ENCODE measurements around the gene LOXL3. TPM values are rescaled to one million over a fixed set of nuclear protein-coding genes. Genes with fewer than 3 reads are reported as not detected.

Gene LOXL3, protein sequence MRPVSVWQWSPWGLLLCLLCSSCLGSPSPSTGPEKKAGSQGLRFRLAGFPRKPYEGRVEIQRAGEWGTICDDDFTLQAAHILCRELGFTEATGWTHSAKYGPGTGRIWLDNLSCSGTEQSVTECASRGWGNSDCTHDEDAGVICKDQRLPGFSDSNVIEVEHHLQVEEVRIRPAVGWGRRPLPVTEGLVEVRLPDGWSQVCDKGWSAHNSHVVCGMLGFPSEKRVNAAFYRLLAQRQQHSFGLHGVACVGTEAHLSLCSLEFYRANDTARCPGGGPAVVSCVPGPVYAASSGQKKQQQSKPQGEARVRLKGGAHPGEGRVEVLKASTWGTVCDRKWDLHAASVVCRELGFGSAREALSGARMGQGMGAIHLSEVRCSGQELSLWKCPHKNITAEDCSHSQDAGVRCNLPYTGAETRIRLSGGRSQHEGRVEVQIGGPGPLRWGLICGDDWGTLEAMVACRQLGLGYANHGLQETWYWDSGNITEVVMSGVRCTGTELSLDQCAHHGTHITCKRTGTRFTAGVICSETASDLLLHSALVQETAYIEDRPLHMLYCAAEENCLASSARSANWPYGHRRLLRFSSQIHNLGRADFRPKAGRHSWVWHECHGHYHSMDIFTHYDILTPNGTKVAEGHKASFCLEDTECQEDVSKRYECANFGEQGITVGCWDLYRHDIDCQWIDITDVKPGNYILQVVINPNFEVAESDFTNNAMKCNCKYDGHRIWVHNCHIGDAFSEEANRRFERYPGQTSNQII
- 9.9 and 11.7 TPM in 2 replicates for total RNA-seq (2014; rRNA removed)
- 9.5 TPM for polyA plus RNA-seq (2012)

GRCh38 chr2:74553892-74554819, at the start of gene LOXL3, which contains the start of gene DOK1:
LOXL3 (minus strand) TSS chr2:74553942; CDS start chr2:74552634, 1,308 bp downstream.
DOK1 (plus strand) TSS chr2:74554720; CDS start chr2:74554755, 35 bp downstream.
- peak; percentile 80 for DNase-seq (ENCODE audit: low read depth)

GRCh38 chr2:74602586-74603281, 49.0 kb upstream of the LOXL3 start:
- DNase-seq (ENCODE audit: low read depth) = peak; percentile 51

DNA sequence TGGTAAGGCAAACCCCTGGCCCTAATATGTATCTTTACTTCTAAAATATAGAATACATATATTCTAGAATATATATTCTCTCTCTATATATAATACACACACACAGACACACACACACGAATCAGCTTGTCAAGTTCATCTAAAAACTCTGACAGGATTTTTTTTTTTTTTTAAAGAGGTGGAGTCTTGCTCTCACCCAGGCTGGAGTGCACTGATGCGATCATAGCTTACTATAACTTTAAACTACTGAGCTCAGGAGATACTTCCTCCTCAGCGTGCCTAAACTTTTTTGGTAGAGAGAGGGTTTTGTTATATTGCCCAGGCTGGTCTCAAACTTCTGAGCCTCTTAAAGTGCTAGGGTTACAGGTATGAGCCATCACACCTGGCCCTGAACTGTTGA, 45.9 kb upstream of the LOXL3 start:
- no peak for DNase-seq (ENCODE audit: low read depth)

- DNase-seq (ENCODE audit: low read depth) = no peak
These were observed 43.7 kb upstream of the LOXL3 start for GRCh38 chr2:74597410-74597809.

DNA sequence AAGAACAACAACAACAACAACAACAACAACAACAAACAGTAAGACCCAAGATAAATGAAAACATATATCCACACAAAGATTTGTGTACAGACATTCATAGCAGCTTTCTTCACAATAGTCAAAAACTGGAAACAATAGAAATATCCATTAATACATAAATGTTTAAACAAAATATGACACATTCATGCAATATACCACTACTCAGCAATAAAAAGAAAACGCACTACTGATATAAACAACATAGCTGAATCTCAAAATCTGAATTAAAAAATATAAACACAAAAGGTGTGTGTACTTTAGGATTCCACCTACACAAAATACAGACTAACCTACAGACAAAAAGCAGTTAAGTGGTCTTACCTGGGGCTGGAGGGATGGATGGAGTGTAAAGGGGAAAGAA, 42.8 kb upstream of the LOXL3 start:
- no peak for DNase-seq (ENCODE audit: low read depth)

DNA sequence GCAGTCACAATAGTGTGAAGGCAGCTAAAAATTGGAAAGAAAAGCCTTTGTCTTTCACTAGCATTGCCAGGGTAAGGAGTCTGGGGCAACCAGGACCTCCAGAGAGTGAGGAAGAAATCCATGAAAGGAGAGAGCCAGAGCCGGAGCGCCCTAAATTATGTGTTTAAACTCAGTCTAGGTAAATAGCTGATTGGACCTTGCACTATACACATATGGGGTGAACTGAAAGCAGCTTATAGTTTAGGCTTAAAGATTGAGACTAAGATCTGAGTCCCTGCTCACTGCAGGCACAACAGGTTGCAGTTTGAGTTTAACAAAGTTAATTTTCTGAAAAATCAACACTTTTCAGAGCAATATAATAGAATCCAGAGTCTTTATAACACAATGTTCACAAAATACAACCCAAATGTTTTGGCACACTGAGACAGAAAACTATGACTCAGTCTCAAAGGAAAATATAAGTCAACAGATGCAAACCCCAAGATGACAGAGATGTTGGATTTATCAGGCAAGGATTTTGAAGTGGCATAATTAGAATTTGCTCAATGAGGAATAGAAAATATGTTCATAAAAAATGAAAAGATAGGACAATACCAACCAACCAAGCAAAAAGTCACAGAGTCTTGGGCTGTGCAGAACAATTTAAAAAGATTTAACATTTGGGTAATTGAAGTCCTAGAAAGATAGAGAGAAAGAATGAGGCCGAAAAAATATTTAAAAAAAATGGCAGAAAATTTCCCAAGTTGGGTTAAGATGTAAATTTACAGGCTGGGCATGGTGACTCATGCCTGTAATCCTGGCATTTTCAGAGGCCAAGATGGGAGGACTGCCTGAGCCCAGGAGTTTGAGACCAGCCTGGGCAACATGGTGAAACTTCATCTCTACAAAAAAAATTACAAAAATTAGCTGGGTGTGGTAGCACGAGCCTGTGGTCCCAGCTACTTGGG, 40.4 kb upstream of the LOXL3 start:
- DNase-seq (ENCODE audit: low read depth) = peak; percentile 58

DNA sequence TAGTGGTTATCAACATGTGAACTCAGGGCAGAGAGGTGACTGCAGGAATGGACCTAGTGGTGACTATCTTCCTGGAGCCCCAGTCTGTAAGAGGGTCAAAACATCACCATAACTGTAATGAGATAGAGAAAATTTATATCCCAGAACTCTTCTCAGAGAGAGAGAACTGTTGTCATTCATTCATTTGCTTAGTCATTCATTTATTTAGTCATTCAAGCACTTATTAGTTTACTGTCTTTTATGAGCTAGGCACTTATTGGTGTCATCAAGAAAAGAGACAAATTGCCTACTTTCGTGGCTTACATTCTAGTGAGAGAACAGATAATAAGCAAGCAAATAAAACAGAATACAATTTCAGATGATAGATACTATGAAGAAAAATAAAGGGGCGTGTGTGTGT, 34.9 kb upstream of the LOXL3 start:
- no peak for DNase-seq (ENCODE audit: low read depth)

GRCh38 chr2:74587664-74588277, 34.0 kb upstream of the LOXL3 start:
- DNase-seq (ENCODE audit: low read depth) = peak; percentile 68

- no peak for DNase-seq (ENCODE audit: low read depth)
These were observed 31.9 kb upstream of the LOXL3 start for GRCh38 chr2:74585406-74586185.

- DNase-seq (ENCODE audit: low read depth) = peak; percentile 50
These were observed 30.4 kb upstream of the LOXL3 start for GRCh38 chr2:74584088-74584645.

DNA sequence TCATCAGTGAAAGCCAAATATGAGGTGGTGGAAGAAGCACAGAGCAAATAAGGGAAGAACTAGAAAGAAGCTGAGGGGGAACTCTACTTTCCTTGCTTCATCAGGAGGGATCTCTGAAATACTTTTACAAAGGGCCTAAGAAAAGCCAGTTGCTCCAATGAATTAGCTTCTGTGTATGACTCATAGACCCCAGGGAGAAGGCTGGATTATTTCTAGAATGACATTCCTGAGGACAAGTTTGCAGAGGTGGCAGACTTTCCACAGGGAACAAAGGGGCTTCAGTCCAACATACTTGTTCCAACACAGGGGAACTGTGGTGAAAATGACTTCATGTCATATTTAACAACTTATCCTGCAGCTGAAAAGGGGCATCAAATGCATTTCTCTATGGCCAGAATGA, 29.8 kb upstream of the LOXL3 start:
- peak; percentile 86 for DNase-seq (ENCODE audit: low read depth)

- DNase-seq (ENCODE audit: low read depth) = no peak
These were observed 28.4 kb upstream of the LOXL3 start for GRCh38 chr2:74582184-74582583.

DNA sequence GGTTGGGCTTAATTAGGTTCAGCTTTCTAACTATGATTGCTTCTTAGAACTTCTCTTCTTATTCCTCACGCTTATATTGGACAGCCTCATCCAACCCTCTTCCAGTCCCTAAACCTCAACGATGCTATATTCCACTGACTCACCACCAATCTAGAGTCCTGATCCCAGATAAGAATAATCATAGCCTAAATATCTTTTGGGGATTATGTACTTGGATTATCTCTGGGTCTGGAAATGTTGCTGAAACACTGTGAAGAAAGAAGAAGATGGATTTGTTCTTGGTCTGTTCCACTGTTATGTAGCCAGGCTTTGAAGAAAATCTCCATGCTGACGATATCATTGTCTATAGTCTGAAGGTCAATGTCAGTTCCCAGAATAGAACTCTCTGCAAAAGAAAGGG, 27.7 kb upstream of the LOXL3 start:
- no peak for DNase-seq (ENCODE audit: low read depth)

GRCh38 chr2:74578408-74578807, 24.7 kb upstream of the LOXL3 start:
- no peak for DNase-seq (ENCODE audit: low read depth)

- peak; percentile 92 for DNase-seq (ENCODE audit: low read depth)
These were observed 23.7 kb upstream of the LOXL3 start for GRCh38 chr2:74577448-74577847.

DNA sequence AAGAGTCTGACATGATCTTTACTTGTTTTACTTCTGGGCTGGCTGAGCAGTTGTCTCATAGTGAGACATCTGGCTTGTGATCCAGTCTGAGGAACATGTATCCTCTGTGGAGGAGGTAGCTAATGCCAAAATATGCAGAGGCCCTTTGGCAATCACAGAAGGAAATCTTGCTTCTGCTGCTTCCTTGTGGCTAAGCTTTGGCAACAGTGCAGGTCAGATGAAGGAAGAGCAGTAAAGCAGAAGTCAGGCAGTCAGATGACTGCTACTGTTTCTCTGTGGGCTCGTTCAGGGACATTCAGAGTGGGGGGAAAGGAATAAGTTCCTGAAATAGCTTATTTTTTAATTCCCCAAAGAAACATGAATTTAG, 23.1 kb upstream of the LOXL3 start:
- peak; percentile 57 for DNase-seq (ENCODE audit: low read depth)

DNA sequence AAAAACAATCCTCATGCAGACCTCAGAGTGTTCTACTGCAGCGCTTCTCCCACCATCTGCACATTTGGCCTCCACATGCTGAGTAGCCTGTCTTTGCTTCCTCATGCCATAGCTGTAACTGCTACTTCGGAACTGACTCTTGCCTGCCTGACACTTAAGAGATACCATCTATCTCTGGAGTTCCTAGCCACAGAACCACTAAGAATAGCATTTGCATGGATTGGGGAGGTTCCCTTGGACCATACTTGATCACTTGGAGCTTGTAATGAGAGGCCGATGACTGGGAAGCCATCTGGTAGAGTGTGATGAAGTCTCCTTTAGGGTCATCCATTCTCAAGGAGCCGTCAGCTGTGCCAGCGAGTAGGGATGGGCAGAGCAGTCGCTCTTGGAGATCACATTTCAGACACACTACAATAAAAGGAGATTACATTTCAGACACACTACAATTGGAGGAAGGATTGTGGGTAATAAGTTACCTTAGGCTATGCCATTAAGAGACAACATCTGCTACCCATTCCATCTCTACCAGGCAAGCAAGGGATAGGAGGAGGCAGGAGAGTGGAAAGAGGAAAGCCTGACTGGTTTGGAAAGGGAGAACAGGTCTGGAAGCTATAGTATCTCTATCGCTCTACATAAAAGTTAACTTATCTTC, 22.6 kb upstream of the LOXL3 start:
- no peak for DNase-seq (ENCODE audit: low read depth)

DNA sequence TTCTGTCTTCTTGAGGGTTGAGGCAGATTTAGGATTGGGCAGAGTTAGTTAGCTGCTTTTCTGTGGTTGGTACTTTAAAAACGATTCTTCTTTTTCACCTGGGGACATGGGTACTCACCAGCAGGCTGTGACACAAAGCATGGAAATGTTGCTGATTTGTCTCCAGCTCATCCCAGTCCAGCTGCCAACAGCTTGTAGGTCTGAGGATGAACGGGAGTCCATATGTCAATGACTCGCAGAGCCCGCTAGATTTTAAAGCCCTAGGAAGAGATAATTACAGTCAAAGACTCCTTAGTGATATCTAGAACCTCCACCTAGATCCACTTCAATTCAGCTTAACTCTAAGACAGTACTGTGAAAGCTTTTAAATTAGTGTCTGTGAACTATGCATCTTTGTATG, 21.6 kb upstream of the LOXL3 start:
- DNase-seq (ENCODE audit: low read depth) = no peak

All from LHCN-M2 (cell line).